ENCODE measurements around the gene SORL1-AS1.

DNA sequence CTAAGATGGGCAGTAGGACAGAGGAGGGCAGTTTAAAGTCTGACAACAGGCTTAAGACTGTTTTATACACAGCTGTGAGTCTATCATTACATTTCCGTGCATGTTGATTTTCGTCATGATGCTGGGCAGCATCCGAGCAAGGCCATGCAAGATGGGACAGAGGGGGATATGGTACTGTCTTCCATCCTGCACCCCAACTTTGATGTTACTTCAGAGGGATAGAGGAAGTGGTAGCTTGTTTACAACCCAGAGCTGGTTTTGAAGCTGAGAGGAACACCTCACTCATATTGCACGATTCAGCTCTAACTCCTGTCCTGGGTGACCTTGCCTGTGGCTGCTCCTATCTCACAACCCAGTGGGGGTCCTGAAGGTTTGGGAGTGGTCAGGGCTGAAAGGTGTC, 3.6 kb downstream of the SORL1-AS1 start:
- TF ChIP-seq, protein P1, sequence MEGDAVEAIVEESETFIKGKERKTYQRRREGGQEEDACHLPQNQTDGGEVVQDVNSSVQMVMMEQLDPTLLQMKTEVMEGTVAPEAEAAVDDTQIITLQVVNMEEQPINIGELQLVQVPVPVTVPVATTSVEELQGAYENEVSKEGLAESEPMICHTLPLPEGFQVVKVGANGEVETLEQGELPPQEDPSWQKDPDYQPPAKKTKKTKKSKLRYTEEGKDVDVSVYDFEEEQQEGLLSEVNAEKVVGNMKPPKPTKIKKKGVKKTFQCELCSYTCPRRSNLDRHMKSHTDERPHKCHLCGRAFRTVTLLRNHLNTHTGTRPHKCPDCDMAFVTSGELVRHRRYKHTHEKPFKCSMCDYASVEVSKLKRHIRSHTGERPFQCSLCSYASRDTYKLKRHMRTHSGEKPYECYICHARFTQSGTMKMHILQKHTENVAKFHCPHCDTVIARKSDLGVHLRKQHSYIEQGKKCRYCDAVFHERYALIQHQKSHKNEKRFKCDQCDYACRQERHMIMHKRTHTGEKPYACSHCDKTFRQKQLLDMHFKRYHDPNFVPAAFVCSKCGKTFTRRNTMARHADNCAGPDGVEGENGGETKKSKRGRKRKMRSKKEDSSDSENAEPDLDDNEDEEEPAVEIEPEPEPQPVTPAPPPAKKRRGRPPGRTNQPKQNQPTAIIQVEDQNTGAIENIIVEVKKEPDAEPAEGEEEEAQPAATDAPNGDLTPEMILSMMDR (IDR thresholded peaks at IDR 0.05): no peak
- TF ChIP-seq POLR2AphosphoS5 (IDR thresholded peaks at IDR 0.05) (no peak), POLR2A (IDR thresholded peaks at IDR 0.05) (no peak)
